ENCODE measurements around the gene KCNJ6. TPM values are rescaled to one million over a fixed set of nuclear protein-coding genes. Genes with fewer than 3 reads are reported as not detected.

Gene KCNJ6
- total RNA-seq, 1 donor from 2014 or later = 0.75 TPM

GRCh38 chr21:37711286-37711829, 204.9 kb downstream of the KCNJ6 start:
- H3K9me3 Mint-ChIP-seq = peaks cover 4% of the 10 kb centered on the region
- H3K27ac Mint-ChIP-seq (ENCODE audit: unreplicated experiment) = no peak overlapping the region
- no peak for DNase-seq (ENCODE audit: low read depth, low spot score)
- peaks cover 28% of the 10 kb centered on the region for H3K4me1 Mint-ChIP-seq
- no peaks in the 10 kb centered on the region for H3K36me3 Mint-ChIP-seq (ENCODE audit: low read depth)
- TF ChIP-seq CTCF (conservative IDR thresholded peaks at IDR 0.05) = no peak
- H3K4me3 Mint-ChIP-seq = no peak overlapping the region
- H3K27me3 Mint-ChIP-seq (ENCODE audit: low read depth) = peaks cover 78% of the 10 kb centered on the region

GRCh38 chr21:37710546-37711285, 205.5 kb downstream of the KCNJ6 start:
- no peak for DNase-seq (ENCODE audit: low read depth, low spot score)

GRCh38 chr21:37704751-37705150, 211.5 kb downstream of the KCNJ6 start:
- Mint-ChIP-seq H3K4me3 (no peak overlapping the region), H3K27ac (ENCODE audit: unreplicated experiment) (no peak overlapping the region), H3K9me3 (no peaks in the 10 kb centered on the region), H3K36me3 (ENCODE audit: low read depth) (no peaks in the 10 kb centered on the region), H3K27me3 (ENCODE audit: low read depth) (peaks cover 50% of the 10 kb centered on the region), H3K4me1 (peaks cover 8% of the 10 kb centered on the region)
- no peak for DNase-seq (ENCODE audit: low read depth, low spot score)
- TF ChIP-seq CTCF (conservative IDR thresholded peaks at IDR 0.05) = no peak

More at GRCh38 chr21:37710546-37711285, 205.5 kb downstream of the KCNJ6 start:
- H3K9me3 Mint-ChIP-seq = peaks cover 4% of the 10 kb centered on the region
- H3K27me3 Mint-ChIP-seq (ENCODE audit: low read depth) = peaks cover 80% of the 10 kb centered on the region
- H3K36me3 Mint-ChIP-seq (ENCODE audit: low read depth) = no peaks in the 10 kb centered on the region
- peaks cover 28% of the 10 kb centered on the region for H3K4me1 Mint-ChIP-seq
- no peak overlapping the region for H3K27ac Mint-ChIP-seq (ENCODE audit: unreplicated experiment)
- no peak for TF ChIP-seq CTCF (conservative IDR thresholded peaks at IDR 0.05)
- H3K4me3 Mint-ChIP-seq = no peak overlapping the region

- Mint-ChIP-seq H3K27me3 (ENCODE audit: low read depth) (peaks cover 35% of the 10 kb centered on the region), H3K4me3 (no peak overlapping the region), H3K9me3 (no peaks in the 10 kb centered on the region), H3K27ac (ENCODE audit: unreplicated experiment) (no peak overlapping the region), H3K4me1 (peaks cover 5% of the 10 kb centered on the region), H3K36me3 (ENCODE audit: low read depth) (no peaks in the 10 kb centered on the region)
- TF ChIP-seq CTCF (conservative IDR thresholded peaks at IDR 0.05) = no peak
- DNase-seq (ENCODE audit: low read depth, low spot score) = no peak
Measured at GRCh38 chr21:37702241-37702640, 214.0 kb downstream of the KCNJ6 start.

GRCh38 chr21:37700641-37701202, 215.5 kb downstream of the KCNJ6 start:
- Mint-ChIP-seq H3K4me3 (no peak overlapping the region), H3K9me3 (peaks cover 8% of the 10 kb centered on the region), H3K27me3 (ENCODE audit: low read depth) (peaks cover 29% of the 10 kb centered on the region), H3K27ac (ENCODE audit: unreplicated experiment) (no peak overlapping the region), H3K4me1 (no peaks in the 10 kb centered on the region), H3K36me3 (ENCODE audit: low read depth) (no peaks in the 10 kb centered on the region)
- peak; percentile 72 for TF ChIP-seq CTCF (conservative IDR thresholded peaks at IDR 0.05)
- DNase-seq (ENCODE audit: low read depth, low spot score) = peak; percentile 60

Measured in neural crest cell (in vitro differentiated cells).